K562 (cell line): ENCODE results near the gene RSPH6A. TPM values are rescaled to one million over a fixed set of nuclear protein-coding genes. Genes with fewer than 3 reads are reported as not detected.

Source experiments
- ATAC-seq: fragments of 200-7000 bp; cut with Tn5 transposase; 3 replicates; pipeline ENCODE4 v1.9.1; 2020; ENCODE audit warnings: moderate library complexity
- BruUV-seq: library from RNA; stranded (reverse); fragments of 400-500 nt; replicated peaks from 2 replicates; lab custom pipeline; 2021; lab: Mats Ljungman, UMichigan
- CTCF ChIA-PET: fragments of 300-600 bp; formaldehyde crosslinking; extraction: SDS; loops from one replicate; lab custom pipeline; 2021; ENCODE audit warnings: low intra/inter-chr PET ratio; lab: Yijun Ruan, JAX
- POLR2A ChIA-PET: fragments of 300-600, 350-650 bp; sonication (Branson Sonifier 250); formaldehyde crosslinking; extraction: SDS; loops from one replicate; lab custom pipeline; 2021; ENCODE audit warnings: antibody characterized with exemption, inconsistent platforms; lab: Yijun Ruan, JAX
- DNase-seq, 4 experiments: peaks; one replicate each; pipeline versions ENCODE4 v3.0.0 to v3.0.0-alpha.2; 2011 to 2018; ENCODE audit warnings: low spot score in 3 of 4, mixed read lengths in 3 of 4; ENCODE audit errors: extremely low read depth in 1 of 4
- FAIRE-seq: peaks from 2 replicates; lab custom pipeline; 2011; peaks lifted over from hg19 to GRCh38; lab: Jason Lieb, UNC
- H2AFZ ChIP-seq: 2 replicates; pipeline ENCODE4 v1.6.0; 2011; ENCODE audit warnings: low read depth, low read length, control low read depth, inconsistent platforms
- H3K27ac ChIP-seq: fragments of 200-600 bp; 3 replicates; pipeline ENCODE4 v1.8.0; 2011; ENCODE audit warnings: low read depth, mild to moderate bottlenecking, control low read depth, inconsistent platforms, low read length, moderate library complexity, mixed read lengths; ENCODE audit errors: extremely low read depth
- H3K27me3 ChIP-seq, 2 experiments: fragments of 300-600 bp in 1 of 2; 2 replicates in 1 of 2; 3 replicates in 1 of 2; pipeline versions ENCODE4 v1.6.0 to v1.8.0; 2011; ENCODE audit warnings: inconsistent platforms in 2 of 2, low read length in 2 of 2, mild to moderate bottlenecking in 1 of 2, mixed read lengths in 1 of 2, moderate library complexity in 1 of 2; ENCODE audit not compliant: control insufficient read depth in 2 of 2, insufficient read depth in 2 of 2
- H3K36me3 ChIP-seq: fragments of 300-600 bp; 3 replicates; pipeline ENCODE4 v1.8.0; 2011; ENCODE audit warnings: mild to moderate bottlenecking, low read length, inconsistent platforms; ENCODE audit not compliant: control insufficient read depth, insufficient read depth
- H3K4me1 ChIP-seq, 2 experiments: fragments of 200-600 bp in 1 of 2; replicated peaks in 1 of 2; 2 replicates in 1 of 2; 3 replicates in 1 of 2; pipeline versions ENCODE4 v1.5.1 to v1.8.0; 2011; ENCODE audit warnings: inconsistent platforms in 2 of 2, low read length in 2 of 2, mild to moderate bottlenecking in 1 of 2, mixed read lengths in 1 of 2, moderate library complexity in 1 of 2; ENCODE audit not compliant: control insufficient read depth in 2 of 2, insufficient read depth in 2 of 2
- H3K4me2 ChIP-seq: 2 replicates; pipeline ENCODE4 v1.6.1; 2011; ENCODE audit warnings: low read length, control low read depth, inconsistent platforms, mixed read lengths; ENCODE audit not compliant: insufficient read depth
- H3K4me3 ChIP-seq: fragments of 200-600 bp; sonication (generic), shearing (Covaris generic); 2 replicates; pipeline ENCODE4 v1.5.1; 2016; ENCODE audit warnings: control low read depth, inconsistent platforms
- H3K79me2 ChIP-seq: fragments of 200-600 bp; 3 replicates; pipeline ENCODE4 v1.8.0; 2011; ENCODE audit warnings: low read length, inconsistent platforms; ENCODE audit not compliant: control insufficient read depth, insufficient read depth
- H3K9ac ChIP-seq, 2 experiments: 2 replicates each; pipeline versions ENCODE4 v1.6.0 to v1.6.1; 2011; ENCODE audit warnings: low read depth in 2 of 2, low read length in 2 of 2, control low read depth in 1 of 2, inconsistent platforms in 1 of 2, mild to moderate bottlenecking in 1 of 2, mixed read lengths in 1 of 2; ENCODE audit not compliant: insufficient read depth in 1 of 2
- H3K9me1 ChIP-seq: one replicate; pipeline ENCODE4 v1.6.0; 2011; ENCODE audit warnings: inconsistent platforms, mild to moderate bottlenecking, low read length, moderate library complexity; ENCODE audit not compliant: control insufficient read depth, insufficient read depth
- H3K9me3 ChIP-seq: replicated peaks from 2 replicates; pipeline ENCODE4 v1.5.1; 2011; ENCODE audit warnings: low read depth, low read length, inconsistent platforms; ENCODE audit not compliant: control insufficient read depth, insufficient read depth
- H4K20me1 ChIP-seq: replicated peaks from 2 replicates; pipeline ENCODE4 v1.6.1; 2011; ENCODE audit warnings: low read length, inconsistent platforms, mixed read lengths; ENCODE audit not compliant: control insufficient read depth, insufficient read depth
- ETV6 ChIP-seq, 3 experiments: fragments of 150-350 bp in 1 of 3; sonication (generic) in 1 of 3; formaldehyde crosslinking in 1 of 3; IDR thresholded peaks; 2 replicates each; pipeline versions ENCODE4 v1.6.1 to v1.8.0; 2014 to 2022; ENCODE audit warnings: borderline replicate concordance in 2 of 3, low read depth in 2 of 3, antibody characterized with exemption in 1 of 3, low read length in 1 of 3, mild to moderate bottlenecking in 1 of 3, missing genetic modification reagents in 1 of 3
- HLTF ChIP-seq: fragments of 450-650 bp; IDR thresholded peaks from 2 replicates; pipeline ENCODE4 v1.6.1; 2016
- RBFOX2 ChIP-seq: fragments of 200-400 bp; formaldehyde crosslinking; IDR thresholded peaks from 2 replicates; pipeline ENCODE4 v1.6.1; 2017; ENCODE audit warnings: low read depth, mild to moderate bottlenecking, low read length, moderate library complexity
- SPI1 ChIP-seq: IDR thresholded peaks from 2 replicates; pipeline ENCODE4 v1.6.1; 2011; ENCODE audit warnings: low read depth, low read length, control low read depth, borderline replicate concordance
- ZNF76 ChIP-seq: fragments of 250-450 bp; sonication (Bioruptor Pico); IDR thresholded peaks from 2 replicates; pipeline ENCODE4 v1.4.0; 2020; ENCODE audit warnings: mild to moderate bottlenecking, moderate library complexity, borderline replicate concordance
- WGBS: fragments of 100-300 bp; shearing (Covaris generic); methylation state at CpG from one replicate; pipeline ENCODE4 v1.1.6; 2016; ENCODE audit warnings: low coverage, mixed read lengths; ENCODE audit not compliant: insufficient coverage; ENCODE audit errors: missing lambda C conversion rate; 5-methylcytosine and 5-hydroxymethylcytosine counted together
- in situ Hi-C: fragments of 300-500 bp; cut with MboI; formaldehyde crosslinking; loops from 4 replicates; pipeline ENCODE4 v1.15.0; 2018; ENCODE audit warnings: inconsistent platforms, mixed read lengths
- intact Hi-C: fragments of 100-400 bp; cut with micrococcal nuclease; formaldehyde crosslinking; loops from 2 replicates; pipeline ENCODE4 v1.14.2; 2022
- polyA plus RNA-seq, 8 experiments: library from polyadenylated mRNA; depleted of rRNA in 4 of 8; stranded (reverse) in 5 of 8; unstranded in 3 of 8; fragments of >200 nt; fragmentation: Nextera tagmentation in 2 of 8; fragmentation: Illumina TruSeq in 1 of 8; extraction: Ambion mirVana in 2 of 8; extraction: Trizol in 1 of 8; gene quantifications; 2 replicates each; pipeline versions ENCODE4 v1.2.1 to v1.2.3, GENCODE V29; 2011 to 2014; ENCODE audit warnings: inconsistent platforms in 1 of 8, missing spikeins in 1 of 8
- total RNA-seq, 7 experiments: library from RNA; depleted of rRNA in 6 of 7; stranded (reverse); fragments of >200 nt in 6 of 7; fragmentation: Illumina TruSeq in 2 of 7; extraction: Trizol in 2 of 7; gene quantifications; 2 replicates each; pipeline versions ENCODE4 v1.2.1 to v1.2.3, GENCODE V29; 2011 to 2021; ENCODE audit warnings: low replicate concordance in 1 of 7

RSPH6A gene
- total and polyA plus RNA-seq, 9 of the 15 experiments (the other 6 are each of a cell fraction or from before 2014, with no cell fraction given) = 0.03 to 0.15 (median 0.07) TPM; not detected in 5

DNA sequence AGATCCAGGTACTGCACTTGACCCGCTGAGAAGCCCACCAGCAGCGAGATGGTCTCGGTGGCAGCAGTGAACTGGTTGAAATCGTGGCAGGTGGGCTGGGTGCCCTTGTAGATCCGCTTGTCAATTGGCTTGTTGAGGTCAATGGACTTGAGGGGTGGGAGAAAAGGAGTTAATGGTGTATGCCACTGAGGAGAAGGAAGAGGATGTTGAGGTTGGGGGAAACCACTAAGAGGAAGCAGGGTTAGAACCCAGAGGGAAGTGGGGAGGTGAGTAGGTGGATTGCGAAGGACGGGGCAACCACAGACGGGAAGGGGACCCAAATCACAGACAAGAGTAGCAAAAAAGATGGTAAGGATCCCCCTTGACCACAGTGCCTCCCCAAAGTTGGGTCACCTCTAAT lies 24.2 kb downstream of the RSPH6A start:
- 0 out of 2 replicates have a peak overlapping the region, but pooled peaks have one; percentile 86 for H3K4me2 ChIP-seq
- no peak for TF ChIP-seq ZNF76 (CRISPR knock-in tag)
- TF ChIP-seq SPI1 = 0 out of 2 replicates have a peak, but pooled peaks have one; percentile 10
- peak in 1 of 2 experiments; percentile 66; a peak in 1 of 4 replicates for TF ChIP-seq ETV6 (IDR thresholded peaks at IDR 0.05; ENCODE audit: borderline replicate concordance in 1 of 2, low read depth in 2 of 2, low read length in 1 of 2)
- TF ChIP-seq ETV6 (CRISPR knock-in tag; IDR thresholded peaks at IDR 0.05; ENCODE audit: borderline replicate concordance) = no peak
- no peak for TF ChIP-seq HLTF
- TF ChIP-seq RBFOX2 = 0 out of 2 replicates have a peak, but pooled peaks have one; percentile 22
- H3K9me1 ChIP-seq = peaks cover 4% of the 10 kb centered on the region
- peaks cover 19% of the 10 kb centered on the region for H3K79me2 ChIP-seq
- in situ Hi-C loops = no loop called here
- ChIA-PET CTCF (no interaction called here), POLR2A (interaction anchor here (1.1 kb wide), 1 partner anchor 21 kb away, joined by 7 read pairs; no protein-coding TSS in a partner anchor)
- H3K9me3 ChIP-seq = no peaks in the 10 kb centered on the region
- no peak overlapping the region for H2AFZ ChIP-seq
- H3K27ac ChIP-seq = no peak overlapping the region; the same call in 2 of the 3 replicates
- ATAC-seq = no peak
- peaks cover 19 to 34% of the 10 kb centered on the region in 2 experiments for H3K4me1 ChIP-seq
- H3K4me3 ChIP-seq = no peak overlapping the region
- FAIRE-seq = no peak
- intact Hi-C loops = no loop called here
- BruUV-seq = no TSS peak
- DNase-seq = no peak
- WGBS = 87% methylated on average over 8 of the region's 8 CpGs
- H4K20me1 ChIP-seq = peaks cover 3% of the 10 kb centered on the region
- peaks cover 48% of the 10 kb centered on the region; the same call in 2 of the 3 replicates for H3K36me3 ChIP-seq
- H3K9ac ChIP-seq = peak overlapping the region in 1 of 2 experiments; percentile 99; a peak in 2 of 4 replicates
- H3K27me3 ChIP-seq = no peaks in the 10 kb centered on the region
